ENCODE measurements around the gene PHIP.

The PHIP gene

GRCh38 chr6:79009819-79010218 is 68.2 kb downstream of the PHIP start:
- H3K9me3 ChIP-seq (replicated peaks; ENCODE audit: insufficient read depth, low read length): no peaks in the 10 kb centered on the region
- no peaks in the 10 kb centered on the region for H3K79me2 ChIP-seq (ENCODE audit: low read length)
- H4K20me1 ChIP-seq (ENCODE audit: insufficient read depth, low read length): no peaks in the 10 kb centered on the region
- no peak overlapping the region for H3K27ac ChIP-seq (ENCODE audit: low read length)
- no peaks in the 10 kb centered on the region for H3F3A ChIP-seq (ENCODE audit: insufficient read depth, low read length)
- peaks cover 4% of the 10 kb centered on the region; the same call in 1 of the 2 replicates for H3K36me3 ChIP-seq (replicated peaks; ENCODE audit: insufficient read depth, low read length)
- no peak overlapping the region for H3K4me2 ChIP-seq (ENCODE audit: low read depth, low read length)
- H3K4me3 ChIP-seq (ENCODE audit: low read length): no peak overlapping the region
- no peaks in the 10 kb centered on the region for H3K4me1 ChIP-seq (ENCODE audit: low read length)
- TF ChIP-seq EZH2phosphoT487 (IDR thresholded peaks at IDR 0.05; ENCODE audit: low read length): no peak
- no peak overlapping the region for H2AFZ ChIP-seq (ENCODE audit: low read length)
- H3K9ac ChIP-seq (ENCODE audit: low read length): no peak overlapping the region
- no peak for DNase-seq
- no peaks in the 10 kb centered on the region for H3K27me3 ChIP-seq (replicated peaks; ENCODE audit: insufficient read depth, low read length)
- H3K9me2 ChIP-seq (replicated peaks; ENCODE audit: insufficient read depth, low read length): no peaks in the 10 kb centered on the region

DNA sequence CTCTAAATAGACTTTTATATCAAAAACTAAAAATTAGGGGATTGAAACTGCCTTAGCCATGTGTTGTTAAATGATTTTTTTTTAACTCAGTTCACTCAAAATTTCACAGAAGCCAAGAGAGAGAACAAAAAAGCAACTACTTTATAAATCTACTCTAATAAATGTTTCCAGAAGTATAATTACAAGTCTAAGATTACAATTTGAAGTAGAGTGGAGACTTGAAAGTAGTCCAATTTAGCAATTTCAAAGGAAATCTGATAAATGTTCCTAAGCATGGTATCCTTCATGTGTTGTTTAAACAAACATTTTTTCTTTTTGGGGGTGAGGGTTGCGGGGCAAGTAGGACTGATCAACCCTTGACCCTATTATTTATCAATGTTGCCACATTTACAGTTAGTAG is 72.6 kb downstream of the PHIP start:
- H2AFZ ChIP-seq (ENCODE audit: low read length): no peak overlapping the region
- H3K27ac ChIP-seq (ENCODE audit: low read length): no peak overlapping the region
- no peaks in the 10 kb centered on the region for H3K9me3 ChIP-seq (replicated peaks; ENCODE audit: insufficient read depth, low read length)
- H3K4me3 ChIP-seq (ENCODE audit: low read length): no peak overlapping the region
- H3K79me2 ChIP-seq (ENCODE audit: low read length): no peaks in the 10 kb centered on the region
- no peak overlapping the region for H3K4me2 ChIP-seq (ENCODE audit: low read depth, low read length)
- TF ChIP-seq CTCF (IDR thresholded peaks at IDR 0.05; ENCODE audit: low read length) (no peak), EZH2phosphoT487 (IDR thresholded peaks at IDR 0.05; ENCODE audit: low read length) (no peak), EZH2 (optimal IDR thresholded peaks at IDR 0.05; ENCODE audit: low read depth, low read length) (no peak)
- H3K27me3 ChIP-seq (replicated peaks; ENCODE audit: insufficient read depth, low read length): no peaks in the 10 kb centered on the region
- H3K9ac ChIP-seq (ENCODE audit: low read length): no peak overlapping the region
- peaks cover 4% of the 10 kb centered on the region; the same call in 1 of the 2 replicates for H3K36me3 ChIP-seq (replicated peaks; ENCODE audit: insufficient read depth, low read length)
- no peaks in the 10 kb centered on the region for H3F3A ChIP-seq (ENCODE audit: insufficient read depth, low read length)
- H3K9me2 ChIP-seq (replicated peaks; ENCODE audit: insufficient read depth, low read length): no peaks in the 10 kb centered on the region
- H4K20me1 ChIP-seq (ENCODE audit: insufficient read depth, low read length): no peaks in the 10 kb centered on the region
- no peak for DNase-seq
- H3K4me1 ChIP-seq (ENCODE audit: low read length): no peaks in the 10 kb centered on the region

GRCh38 chr6:79005024-79005423 is 73.0 kb downstream of the PHIP start:
- Histone ChIP-seq H3K4me2 (ENCODE audit: low read depth, low read length) (no peak overlapping the region), H3K36me3 (replicated peaks; ENCODE audit: insufficient read depth, low read length) (peaks cover 4% of the 10 kb centered on the region; the same call in 1 of the 2 replicates), H4K20me1 (ENCODE audit: insufficient read depth, low read length) (no peaks in the 10 kb centered on the region), H3K4me3 (ENCODE audit: low read length) (no peak overlapping the region), H3K9me2 (replicated peaks; ENCODE audit: insufficient read depth, low read length) (no peaks in the 10 kb centered on the region), H3F3A (ENCODE audit: insufficient read depth, low read length) (no peaks in the 10 kb centered on the region), H3K9ac (ENCODE audit: low read length) (no peak overlapping the region), H3K79me2 (ENCODE audit: low read length) (no peaks in the 10 kb centered on the region), H3K4me1 (ENCODE audit: low read length) (no peaks in the 10 kb centered on the region), H3K27me3 (replicated peaks; ENCODE audit: insufficient read depth, low read length) (no peaks in the 10 kb centered on the region), H3K9me3 (replicated peaks; ENCODE audit: insufficient read depth, low read length) (no peaks in the 10 kb centered on the region), H2AFZ (ENCODE audit: low read length) (no peak overlapping the region), H3K27ac (ENCODE audit: low read length) (no peak overlapping the region)
- DNase-seq: no peak
- TF ChIP-seq EZH2phosphoT487 (IDR thresholded peaks at IDR 0.05; ENCODE audit: low read length) (no peak), CTCF (IDR thresholded peaks at IDR 0.05; ENCODE audit: low read length) (no peak), EZH2 (optimal IDR thresholded peaks at IDR 0.05; ENCODE audit: low read depth, low read length) (no peak)

DNA sequence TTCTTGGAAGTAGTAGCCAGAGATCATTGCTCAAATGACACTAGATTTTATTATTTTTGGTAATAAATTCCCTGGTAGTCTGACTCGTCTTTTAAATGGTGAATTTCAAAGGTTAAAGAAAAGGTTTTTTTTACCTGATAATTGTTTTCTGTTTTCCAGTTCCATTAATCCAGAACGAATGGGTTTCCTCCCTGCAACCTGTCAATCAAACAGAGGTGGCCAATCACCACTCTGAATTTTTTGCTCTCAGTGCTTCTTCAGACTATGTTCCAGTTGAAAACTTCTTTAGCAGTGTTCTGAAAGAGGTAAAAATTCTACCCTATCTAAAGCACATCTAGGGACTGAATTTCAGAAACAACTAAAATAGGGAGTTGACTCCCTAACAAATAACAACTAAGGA is 73.8 kb downstream of the PHIP start:
- Histone ChIP-seq H3K27ac (ENCODE audit: low read length) (no peak overlapping the region), H3K27me3 (replicated peaks; ENCODE audit: insufficient read depth, low read length) (no peaks in the 10 kb centered on the region), H3K4me3 (ENCODE audit: low read length) (no peak overlapping the region), H4K20me1 (ENCODE audit: insufficient read depth, low read length) (no peaks in the 10 kb centered on the region), H3K9me3 (replicated peaks; ENCODE audit: insufficient read depth, low read length) (no peaks in the 10 kb centered on the region), H3K4me2 (ENCODE audit: low read depth, low read length) (no peak overlapping the region), H3F3A (ENCODE audit: insufficient read depth, low read length) (no peaks in the 10 kb centered on the region), H3K36me3 (replicated peaks; ENCODE audit: insufficient read depth, low read length) (peaks cover 4% of the 10 kb centered on the region; the same call in 1 of the 2 replicates), H3K4me1 (ENCODE audit: low read length) (no peaks in the 10 kb centered on the region), H3K9me2 (replicated peaks; ENCODE audit: insufficient read depth, low read length) (no peaks in the 10 kb centered on the region), H3K79me2 (ENCODE audit: low read length) (no peaks in the 10 kb centered on the region), H3K9ac (ENCODE audit: low read length) (no peak overlapping the region), H2AFZ (ENCODE audit: low read length) (no peak overlapping the region)
- no peak for DNase-seq
- TF ChIP-seq CTCF (IDR thresholded peaks at IDR 0.05; ENCODE audit: low read length): no peak
- TF ChIP-seq EZH2phosphoT487 (IDR thresholded peaks at IDR 0.05; ENCODE audit: low read length): no peak
- TF ChIP-seq EZH2 (optimal IDR thresholded peaks at IDR 0.05; ENCODE audit: low read depth, low read length): no peak
